Thoracic aorta (tissue), 2 donors: ENCODE data around the gene ANKRD12. TPM values are rescaled to one million over a fixed set of nuclear protein-coding genes. Genes with fewer than 3 reads are reported as not detected.

Experiments used
- ATAC-seq: fragments of 150-250 bp; one replicate; pipeline ENCODE4 v1.8.0; 2017; ENCODE audit warnings: low read depth; ENCODE audit not compliant: insufficient number of reproducible peaks, low FRiP score
- DNase-seq: peaks from one replicate; pipeline ENCODE4 v3.0.0-alpha.2; 2020; ENCODE audit warnings: low spot score
- H3K27ac ChIP-seq, 2 donors: fragments of 200-600 bp; sonication (generic); 1 replicate in 1 of 2; 2 replicates in 1 of 2; pipeline ENCODE4 v1.5.1; 2016; ENCODE audit warnings: mild to moderate bottlenecking in 2 of 2, moderate library complexity in 2 of 2
- H3K27me3 ChIP-seq: fragments of 200-600 bp; sonication (generic); replicated peaks from 2 replicates; pipeline ENCODE4 v1.6.0; 2016; ENCODE audit warnings: mild to moderate bottlenecking; ENCODE audit not compliant: insufficient read depth
- H3K36me3 ChIP-seq: fragments of 200-600 bp; sonication (generic); one replicate; pipeline ENCODE4 v1.5.1; 2016
- H3K4me1 ChIP-seq, 2 donors: fragments of 200-600 bp; sonication (generic); 1 replicate in 1 of 2; 2 replicates in 1 of 2; pipeline versions ENCODE4 v1.5.1 to v1.6.0; 2016; ENCODE audit warnings: low read depth in 2 of 2, mild to moderate bottlenecking in 1 of 2; ENCODE audit not compliant: control insufficient read depth in 1 of 2
- H3K4me3 ChIP-seq: fragments of 200-600 bp; sonication (generic); 2 replicates; pipeline ENCODE4 v1.5.1; 2016; ENCODE audit warnings: mild to moderate bottlenecking
- H3K9me3 ChIP-seq: fragments of 200-600 bp; sonication (generic); 2 replicates; pipeline ENCODE4 v1.5.1; 2016
- CTCF ChIP-seq: fragments of 200-600 bp; sonication (generic); IDR thresholded peaks from one replicate; pipeline ENCODE4 v1.5.1; 2019; ENCODE audit warnings: antibody characterized with exemption
- total RNA-seq, 2 donors: library from RNA; depleted of rRNA; stranded (reverse); fragments of >200 nt; gene quantifications; one replicate each; pipeline versions ENCODE4 v1.1.0 to v1.2.3, GENCODE V29; 2016

The ANKRD12 gene
- total RNA-seq, 2 donors from 2014 or later: 35.6 to 70.3 TPM

GRCh38 chr18:9321017-9321452, 184.5 kb downstream of the ANKRD12 start:
- ATAC-seq: no peak
- H3K4me3 ChIP-seq: no peak overlapping the region
- no peaks in the 10 kb centered on the region for H3K4me1 ChIP-seq
- no peaks in the 10 kb centered on the region for H3K27me3 ChIP-seq
- H3K36me3 ChIP-seq: no peaks in the 10 kb centered on the region
- TF ChIP-seq CTCF: no peak
- no peak overlapping the region for H3K27ac ChIP-seq
- H3K9me3 ChIP-seq: no peaks in the 10 kb centered on the region
- DNase-seq: no peak

- no peak for DNase-seq
Measured at GRCh38 chr18:9321736-9322135, 185.2 kb downstream of the ANKRD12 start.

GRCh38 chr18:9322744-9323143, 186.2 kb downstream of the ANKRD12 start:
- H3K36me3 ChIP-seq: no peaks in the 10 kb centered on the region
- no peak for DNase-seq
- H3K27ac ChIP-seq: no peak overlapping the region
- no peak overlapping the region for H3K4me3 ChIP-seq
- no peak for TF ChIP-seq CTCF
- H3K9me3 ChIP-seq: no peaks in the 10 kb centered on the region
- no peak for ATAC-seq
- no peaks in the 10 kb centered on the region for H3K4me1 ChIP-seq
- no peaks in the 10 kb centered on the region for H3K27me3 ChIP-seq

More at GRCh38 chr18:9321736-9322135, 185.2 kb downstream of the ANKRD12 start:
- H3K27ac ChIP-seq: no peak overlapping the region
- H3K36me3 ChIP-seq: no peaks in the 10 kb centered on the region
- H3K4me3 ChIP-seq: no peak overlapping the region
- ATAC-seq: no peak
- no peak for TF ChIP-seq CTCF
- no peaks in the 10 kb centered on the region for H3K4me1 ChIP-seq
- H3K9me3 ChIP-seq: no peaks in the 10 kb centered on the region
- no peaks in the 10 kb centered on the region for H3K27me3 ChIP-seq

GRCh38 chr18:9323750-9324445, 187.3 kb downstream of the ANKRD12 start:
- H3K9me3 ChIP-seq: peaks cover 5% of the 10 kb centered on the region
- H3K4me3 ChIP-seq: no peak overlapping the region
- H3K27me3 ChIP-seq: no peaks in the 10 kb centered on the region
- no peaks in the 10 kb centered on the region for H3K36me3 ChIP-seq
- TF ChIP-seq CTCF: no peak
- no peak overlapping the region for H3K27ac ChIP-seq
- ATAC-seq (no peak), DNase-seq (no peak)
- no peaks in the 10 kb centered on the region for H3K4me1 ChIP-seq

GRCh38 chr18:9325716-9326115, 189.1 kb downstream of the ANKRD12 start:
- no peaks in the 10 kb centered on the region for H3K4me1 ChIP-seq
- no peaks in the 10 kb centered on the region for H3K36me3 ChIP-seq
- no peak overlapping the region for H3K4me3 ChIP-seq
- ATAC-seq: no peak
- DNase-seq: no peak
- no peak for TF ChIP-seq CTCF
- H3K9me3 ChIP-seq: peaks cover 5% of the 10 kb centered on the region
- no peak overlapping the region for H3K27ac ChIP-seq
- no peaks in the 10 kb centered on the region for H3K27me3 ChIP-seq
